SU-DHL-6 (cell line): ENCODE data around the gene P3H2.

Source experiments
- CTCF ChIP-seq: fragments of 200-600 bp; sonication (generic); IDR thresholded peaks from one replicate; pipeline ENCODE4 v1.5.1; 2017; ENCODE audit warnings: antibody characterized with exemption, mild to moderate bottlenecking, low read length, moderate library complexity; ENCODE audit not compliant: insufficient read depth, poor library complexity, severe bottlenecking
- EZH2phosphoT487 ChIP-seq: fragments of 200-600 bp; sonication (generic), shearing (Covaris generic); conservative IDR thresholded peaks from 2 replicates; pipeline ENCODE4 v1.6.1; 2018; ENCODE audit warnings: mild to moderate bottlenecking, antibody characterized with exemption, low read length, moderate library complexity, mixed read lengths

GRCh38 chr3:190036631-190037030 lies 84.1 kb downstream of the P3H2 start:
- no peak for TF ChIP-seq CTCF
- TF ChIP-seq EZH2phosphoT487: no peak
